Measurements from ENCODE around the gene VSIG8.

The VSIG8 gene

GRCh38 chr1:159855709-159856108, 6.7 kb downstream of the VSIG8 start:
- no peak for DNase-seq

GRCh38 chr1:159854693-159855192, 7.7 kb downstream of the VSIG8 start:
- peak; percentile 37 for DNase-seq

GRCh38 chr1:159854116-159854692, 8.3 kb downstream of the VSIG8 start:
- DNase-seq, result no peak

- DNase-seq, result no peak
Observed at GRCh38 chr1:159853417-159854115, 8.9 kb downstream of the VSIG8 start.

- DNase-seq, result no peak
Observed at GRCh38 chr1:159851407-159851806, 11.1 kb downstream of the VSIG8 start.

GRCh38 chr1:159849626-159850366, 12.7 kb downstream of the VSIG8 start:
- DNase-seq, result no peak

GRCh38 chr1:159848326-159848725, 14.1 kb downstream of the VSIG8 start:
- no peak for DNase-seq

- DNase-seq, result no peak
Observed at GRCh38 chr1:159847231-159847630, 15.2 kb downstream of the VSIG8 start.

GRCh38 chr1:159845751-159846629, 16.5 kb downstream of the VSIG8 start:
- DNase-seq, result no peak

- no peak for DNase-seq
Observed at GRCh38 chr1:159843459-159843858, 19.0 kb downstream of the VSIG8 start.

GRCh38 chr1:159841749-159842148, 20.7 kb downstream of the VSIG8 start:
- DNase-seq, result no peak

- DNase-seq, result no peak
Observed at GRCh38 chr1:159839116-159839849, 23.2 kb downstream of the VSIG8 start.

- DNase-seq, result no peak
Observed at GRCh38 chr1:159838715-159839114, 23.7 kb downstream of the VSIG8 start.

- no peak for DNase-seq
Observed at GRCh38 chr1:159835862-159836525, 26.5 kb downstream of the VSIG8 start.

- DNase-seq, result no peak
Observed at GRCh38 chr1:159835356-159835755, 27.1 kb downstream of the VSIG8 start.

- DNase-seq, result no peak
Observed at GRCh38 chr1:159832309-159832708, 30.1 kb downstream of the VSIG8 start.

- DNase-seq, result no peak
Observed at GRCh38 chr1:159831412-159832141, 30.9 kb downstream of the VSIG8 start.

- DNase-seq, result no peak
Observed at GRCh38 chr1:159830722-159831121, 31.7 kb downstream of the VSIG8 start.

- no peak for DNase-seq
Observed at GRCh38 chr1:159829822-159830465, 32.5 kb downstream of the VSIG8 start.

- DNase-seq, result no peak
Observed at GRCh38 chr1:159829273-159829634, 33.2 kb downstream of the VSIG8 start.
